Kidney epithelial cell (primary cell): Measurements from ENCODE around the gene CCNJL. TPM values are rescaled to one million over a fixed set of nuclear protein-coding genes. Genes with fewer than 3 reads are reported as not detected.

Experiments
- DNase-seq: peaks from one replicate; pipeline ENCODE4 v3.0.0-alpha.2; 2010; ENCODE audit warnings: low read depth
- H3K27me3 ChIP-seq: 2 replicates; pipeline ENCODE4 v1.6.0; 2011; ENCODE audit warnings: low read length; ENCODE audit not compliant: control insufficient read depth, insufficient read depth
- H3K36me3 ChIP-seq: 2 replicates; pipeline ENCODE4 v1.5.1; 2011; ENCODE audit warnings: low read length; ENCODE audit not compliant: control insufficient read depth, insufficient read depth
- H3K4me3 ChIP-seq: 2 replicates; pipeline ENCODE4 v1.5.1; 2011; ENCODE audit warnings: low read depth, mild to moderate bottlenecking, control low read depth, low read length
- CTCF ChIP-seq: IDR thresholded peaks from 2 replicates; pipeline ENCODE4 v1.5.1; 2011; ENCODE audit warnings: mild to moderate bottlenecking, moderate library complexity, low read length, control low read depth, inconsistent platforms; ENCODE audit not compliant: insufficient read depth, poor library complexity, severe bottlenecking
- total RNA-seq: library from RNA; depleted of rRNA; stranded (reverse); fragments of >200 nt; gene quantifications from 2 replicates; pipeline ENCODE4 v1.2.3, GENCODE V29; 2015

The CCNJL gene
- total RNA-seq, 1 donor from 2014 or later: 21.9 TPM

- H3K4me3 ChIP-seq: no peak overlapping the region
- no peaks in the 10 kb centered on the region for H3K36me3 ChIP-seq
- no peaks in the 10 kb centered on the region for H3K27me3 ChIP-seq
- TF ChIP-seq CTCF: no peak
- DNase-seq: no peak
Measured at GRCh38 chr5:160352308-160352707, 39.9 kb upstream of the CCNJL start.

- Histone ChIP-seq H3K4me3 (no peak overlapping the region), H3K36me3 (no peaks in the 10 kb centered on the region), H3K27me3 (no peaks in the 10 kb centered on the region)
- TF ChIP-seq CTCF: no peak
- DNase-seq: no peak
Measured at GRCh38 chr5:160349935-160350303, 37.6 kb upstream of the CCNJL start.

- TF ChIP-seq CTCF: no peak
- no peak for DNase-seq
- Histone ChIP-seq H3K36me3 (no peaks in the 10 kb centered on the region), H3K27me3 (no peaks in the 10 kb centered on the region), H3K4me3 (no peak overlapping the region)
Measured at GRCh38 chr5:160349249-160349934, 37.0 kb upstream of the CCNJL start.

- TF ChIP-seq CTCF: no peak
- Histone ChIP-seq H3K27me3 (no peaks in the 10 kb centered on the region), H3K36me3 (no peaks in the 10 kb centered on the region), H3K4me3 (no peak overlapping the region)
- DNase-seq: no peak
Measured at GRCh38 chr5:160348080-160348479, 35.7 kb upstream of the CCNJL start.

GRCh38 chr5:160347448-160347847 is 35.1 kb upstream of the CCNJL start:
- Histone ChIP-seq H3K4me3 (no peak overlapping the region), H3K36me3 (no peaks in the 10 kb centered on the region), H3K27me3 (no peaks in the 10 kb centered on the region)
- no peak for TF ChIP-seq CTCF
- no peak for DNase-seq

- Histone ChIP-seq H3K4me3 (no peak overlapping the region), H3K27me3 (no peaks in the 10 kb centered on the region), H3K36me3 (no peaks in the 10 kb centered on the region)
- no peak for TF ChIP-seq CTCF
- no peak for DNase-seq
Measured at GRCh38 chr5:160342413-160342941, 30.1 kb upstream of the CCNJL start.
